ENCODE results near the gene EHMT1. TPM values are rescaled to one million over a fixed set of nuclear protein-coding genes. Genes with fewer than 3 reads are reported as not detected.
A peak's percentile ranks its signal among the peaks of the same experiment; 100 is the strongest.

Gene EHMT1
- total RNA-seq, 1 donor from 2014 or later = 48.0 TPM

DNA sequence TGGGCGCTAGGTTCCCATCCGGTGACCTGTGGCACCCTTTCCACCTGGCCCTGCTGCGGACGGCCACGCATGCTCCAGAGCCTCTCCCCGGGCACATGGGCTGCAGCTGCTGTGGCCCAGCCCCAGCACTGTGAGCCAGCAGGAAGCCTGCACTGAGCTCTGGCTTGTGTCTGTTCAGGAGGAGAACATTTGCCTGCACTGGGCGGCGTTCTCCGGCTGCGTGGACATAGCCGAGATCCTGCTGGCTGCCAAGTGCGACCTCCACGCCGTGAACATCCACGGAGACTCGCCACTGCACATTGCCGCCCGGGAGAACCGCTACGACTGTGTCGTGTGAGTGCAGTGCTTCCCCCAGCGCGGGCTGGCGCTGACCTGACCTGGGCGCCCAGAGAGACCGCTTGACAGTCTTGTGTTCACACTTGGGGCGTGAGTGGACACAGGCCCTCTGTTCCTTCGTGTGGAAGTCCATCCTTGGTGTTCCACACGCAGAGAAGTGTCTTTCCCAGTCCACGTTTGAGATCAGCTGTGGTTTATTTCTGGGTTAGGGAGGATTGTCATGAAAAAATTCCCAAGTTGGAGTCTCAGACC lies 192.6 kb downstream of the EHMT1 start:
- ATAC-seq = no peak

DNA sequence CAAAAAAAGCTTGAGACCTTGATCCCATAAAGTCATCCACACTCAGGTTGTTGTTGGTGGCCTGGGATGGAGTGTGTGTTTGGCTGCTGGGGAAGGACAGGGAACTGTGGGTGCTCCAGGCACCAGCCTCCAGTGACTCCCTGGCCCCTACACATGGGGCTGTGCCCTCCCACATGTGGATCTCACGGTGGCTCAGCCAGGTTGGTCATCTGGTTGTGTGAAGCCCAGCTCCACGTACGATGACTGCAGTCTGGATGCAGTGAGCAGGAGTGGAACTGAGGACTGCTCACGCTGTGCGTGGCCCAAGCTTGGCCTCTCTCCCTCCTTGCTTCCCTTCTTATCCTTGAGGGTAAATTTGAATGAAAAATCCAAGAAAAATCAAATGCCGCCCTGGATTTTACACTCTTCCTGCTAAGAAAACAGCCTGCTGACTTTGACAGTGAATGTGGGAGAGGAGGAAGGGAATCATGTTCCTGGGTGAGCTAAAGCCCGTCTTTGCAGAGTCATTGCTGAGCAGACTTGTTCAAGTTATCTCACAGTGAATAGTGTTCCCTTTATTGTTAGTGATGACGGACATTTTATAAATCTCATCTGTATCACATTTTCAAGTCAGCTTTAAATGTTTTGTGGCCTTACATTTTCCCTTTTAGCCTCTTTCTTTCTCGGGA lies 193.7 kb downstream of the EHMT1 start:
- ATAC-seq = no peak

DNA sequence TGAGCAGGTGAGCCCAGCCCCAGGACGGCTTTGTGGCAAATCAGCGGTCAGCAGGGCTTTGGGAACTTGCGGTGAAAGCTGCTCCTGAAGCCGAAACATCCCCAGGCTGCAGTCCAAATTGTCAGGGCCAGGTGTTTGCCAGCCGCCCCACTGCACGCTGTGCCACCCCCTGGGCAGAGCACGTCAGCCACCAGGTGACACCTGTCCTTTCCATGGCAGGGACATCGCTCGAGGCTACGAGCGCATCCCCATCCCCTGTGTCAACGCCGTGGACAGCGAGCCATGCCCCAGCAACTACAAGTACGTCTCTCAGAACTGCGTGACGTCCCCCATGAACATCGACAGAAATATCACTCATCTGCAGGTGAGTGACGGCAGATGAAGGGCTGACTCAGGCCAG lies 194.4 kb downstream of the EHMT1 start:
- ATAC-seq = no peak

DNA sequence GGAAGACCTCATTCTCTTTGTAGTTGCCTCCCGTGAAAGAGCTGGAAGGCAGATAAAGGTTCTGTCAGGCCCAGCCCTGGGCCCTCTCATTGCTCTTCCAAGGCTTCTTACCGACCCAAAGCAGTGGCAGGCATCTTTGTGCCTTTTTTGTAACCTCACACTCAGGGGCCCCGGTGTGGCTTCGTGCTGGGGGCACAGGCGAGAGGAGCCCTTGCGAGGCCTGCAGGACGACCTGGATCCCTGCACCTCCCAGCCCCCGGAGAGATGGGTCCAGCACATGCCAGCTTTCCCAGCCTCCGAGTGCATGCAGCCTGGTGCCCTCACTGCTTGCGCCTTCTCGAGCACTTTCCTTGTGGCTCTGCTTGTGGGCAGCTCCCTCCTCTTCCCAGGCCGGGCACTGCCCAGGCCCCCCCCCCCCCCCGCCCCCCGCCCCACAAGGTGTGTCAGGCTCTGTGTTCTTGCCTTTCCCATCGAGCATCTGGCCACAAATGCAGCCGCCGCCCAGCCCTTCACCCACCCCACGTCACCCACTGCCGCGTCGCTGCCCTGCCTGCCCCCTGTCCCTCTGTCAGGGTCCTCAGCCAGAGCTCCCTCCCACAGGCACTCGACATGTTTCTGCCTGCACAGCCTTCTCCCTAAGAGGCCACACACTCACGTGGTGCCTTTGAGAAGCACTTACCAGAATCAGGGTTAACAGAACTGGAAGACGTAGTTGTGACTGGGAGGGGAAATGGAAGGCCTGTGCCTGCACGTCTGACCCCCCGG lies 195.0 kb downstream of the EHMT1 start:
- ATAC-seq = peak; percentile 88

DNA sequence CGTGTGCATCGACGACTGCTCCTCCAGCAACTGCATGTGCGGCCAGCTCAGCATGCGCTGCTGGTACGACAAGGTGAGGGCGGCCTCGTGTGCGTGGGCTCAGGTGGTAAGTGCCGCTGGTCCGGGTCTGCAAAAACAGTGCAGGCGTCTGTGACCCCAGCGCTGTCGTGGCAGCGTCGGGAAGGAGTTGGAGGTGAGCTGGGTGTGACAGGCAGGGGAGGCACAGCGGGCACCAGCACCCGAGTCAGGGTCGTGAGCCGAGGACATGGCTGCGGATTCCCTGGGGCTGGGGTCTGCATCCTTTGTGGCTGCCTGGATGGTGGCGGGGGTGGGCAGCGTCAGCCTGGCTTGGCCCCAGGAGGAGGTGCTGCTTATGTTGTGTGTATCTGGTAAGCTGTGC lies 195.6 kb downstream of the EHMT1 start:
- ATAC-seq = no peak

DNA sequence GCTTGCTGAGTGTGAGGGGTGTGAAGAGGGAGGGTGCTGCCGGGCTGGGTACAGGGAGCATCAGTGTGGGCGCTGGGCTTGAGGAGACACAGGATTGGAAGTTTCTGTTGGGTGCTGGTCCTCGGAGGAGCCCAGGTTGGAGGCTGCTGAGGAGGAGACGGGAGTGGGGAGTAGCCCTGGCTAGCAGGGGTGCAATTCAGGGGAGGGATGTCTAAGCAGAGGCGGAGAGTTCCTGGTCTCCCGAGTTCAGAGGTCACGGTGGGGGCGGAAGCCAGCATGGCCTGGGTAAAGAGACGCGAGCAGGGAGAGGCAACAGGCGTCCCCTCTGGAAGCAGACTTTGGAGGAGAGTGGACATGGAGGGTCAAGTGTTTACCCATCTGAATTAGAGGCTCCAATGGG lies 196.0 kb downstream of the EHMT1 start:
- ATAC-seq = no peak

DNA sequence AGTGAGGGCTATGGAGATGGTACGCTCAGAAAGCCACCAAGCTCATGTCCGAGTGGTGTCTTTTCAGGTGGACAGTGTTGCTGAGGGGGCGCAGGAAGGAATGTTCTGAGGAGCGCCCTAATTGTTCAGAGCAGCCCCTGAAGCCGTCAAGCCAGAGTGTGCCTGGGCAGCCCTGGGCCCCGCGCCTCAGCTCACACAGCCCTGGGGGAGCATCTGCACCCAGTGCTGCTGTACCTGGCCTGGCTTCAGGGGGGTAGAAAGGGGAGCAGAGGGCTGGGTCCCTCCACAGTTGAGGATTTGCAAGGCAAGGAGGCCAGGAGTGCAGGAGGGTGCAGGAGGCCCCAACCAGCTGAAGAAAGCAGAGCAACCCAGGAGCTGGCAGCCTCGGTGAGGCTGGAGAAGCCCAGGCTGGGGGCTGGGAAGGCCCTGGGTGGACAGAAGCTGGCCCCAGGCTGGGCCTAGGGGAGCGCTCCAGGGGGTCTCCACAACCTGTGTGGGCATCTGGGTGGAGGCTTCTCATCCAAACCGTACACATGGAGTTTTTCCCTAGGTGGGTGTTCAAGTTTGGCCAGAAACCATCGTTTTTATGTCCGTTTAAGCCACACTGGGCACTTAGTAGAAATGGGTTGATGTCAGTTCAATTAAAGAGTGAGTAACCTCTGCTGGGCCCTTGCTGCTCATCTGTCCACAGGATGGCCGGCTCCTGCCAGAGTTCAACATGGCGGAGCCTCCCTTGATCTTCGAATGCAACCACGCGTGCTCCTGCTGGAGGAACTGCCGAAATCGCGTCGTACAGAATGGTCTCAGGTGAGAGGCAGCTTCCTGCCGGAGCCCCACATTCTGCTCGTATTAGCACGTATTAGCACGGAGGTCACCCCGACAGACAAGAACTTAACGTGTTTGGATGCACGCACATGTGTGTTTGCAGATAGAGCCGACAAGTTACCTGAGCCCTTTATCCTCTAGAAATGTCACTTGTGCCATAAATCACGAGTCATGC lies 196.8 kb downstream of the EHMT1 start:
- ATAC-seq = no peak

DNA sequence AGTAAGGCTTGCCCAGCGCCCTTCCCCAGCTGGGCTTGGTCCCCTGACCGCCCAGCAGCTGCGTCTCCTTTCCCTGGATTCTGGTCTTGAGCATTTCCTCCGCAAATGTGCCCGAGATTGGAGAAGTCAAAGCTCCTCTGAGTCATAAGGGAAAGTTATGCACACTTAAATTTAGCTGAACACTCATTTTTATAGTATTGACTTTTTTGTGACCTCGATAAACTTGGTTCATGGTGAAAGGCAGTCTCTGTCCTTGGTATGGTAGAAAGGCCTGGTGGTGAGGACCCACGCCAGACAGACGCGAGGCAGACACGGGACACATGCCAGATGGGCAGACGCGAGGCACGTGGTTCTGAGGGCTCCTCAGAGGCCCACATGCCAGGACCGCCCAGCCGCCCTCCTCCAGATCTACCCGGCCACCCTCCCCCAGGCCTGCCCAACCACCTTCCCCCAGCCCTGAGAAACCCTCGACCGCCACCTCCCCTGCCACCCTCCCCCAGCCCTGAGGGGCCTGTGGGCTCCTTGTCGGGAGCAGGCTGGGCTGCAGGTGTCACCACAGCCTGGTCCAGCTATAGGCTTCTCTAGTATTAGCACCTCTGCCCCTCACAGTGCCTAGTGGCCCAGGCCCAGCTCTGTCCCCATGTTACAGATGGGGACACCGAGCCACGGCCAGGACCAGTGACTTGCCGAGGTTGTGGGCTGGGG lies 197.9 kb downstream of the EHMT1 start:
- ATAC-seq = no peak

DNA sequence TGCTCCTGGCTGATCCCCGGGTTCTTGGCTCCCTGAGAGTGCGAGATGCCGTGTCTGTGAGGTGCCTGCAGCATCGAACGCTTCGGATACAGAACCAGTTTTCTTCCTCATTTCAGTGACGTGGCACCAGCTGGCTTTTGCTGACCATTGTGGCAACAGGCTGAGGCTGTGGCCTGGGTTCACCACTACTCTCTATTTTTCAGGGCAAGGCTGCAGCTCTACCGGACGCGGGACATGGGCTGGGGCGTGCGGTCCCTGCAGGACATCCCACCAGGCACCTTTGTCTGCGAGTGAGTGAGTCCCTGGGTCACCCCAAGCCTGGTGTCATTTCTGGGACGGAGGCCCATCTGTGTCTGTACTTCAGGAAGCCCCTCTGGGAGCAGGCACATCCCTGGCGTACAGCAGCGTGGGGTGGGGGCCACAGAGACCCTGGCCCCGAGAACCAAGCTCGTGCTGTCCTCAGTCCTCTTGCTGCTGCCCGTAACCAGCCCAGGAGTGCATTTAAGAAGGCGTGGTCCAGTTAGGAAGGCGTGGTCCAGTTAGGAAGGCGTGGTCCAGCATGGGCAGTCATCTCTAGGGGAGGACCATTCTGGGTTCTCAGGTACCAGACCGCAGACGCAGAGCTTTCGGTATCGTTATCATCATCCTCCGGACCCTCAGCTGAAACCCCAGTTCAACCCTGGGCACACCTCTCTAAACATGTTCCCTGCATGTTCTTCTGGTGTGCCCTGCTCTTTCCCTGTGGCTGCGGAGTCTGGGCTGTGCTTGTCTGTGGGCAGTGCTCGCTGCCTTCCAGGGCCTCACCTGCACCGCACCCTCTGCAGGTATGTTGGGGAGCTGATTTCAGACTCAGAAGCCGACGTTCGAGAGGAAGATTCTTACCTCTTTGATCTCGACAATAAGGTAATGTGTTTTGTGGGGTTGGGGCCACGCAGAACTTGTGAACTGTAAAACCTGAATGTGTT lies 198.7 kb downstream of the EHMT1 start:
- no peak for ATAC-seq

DNA sequence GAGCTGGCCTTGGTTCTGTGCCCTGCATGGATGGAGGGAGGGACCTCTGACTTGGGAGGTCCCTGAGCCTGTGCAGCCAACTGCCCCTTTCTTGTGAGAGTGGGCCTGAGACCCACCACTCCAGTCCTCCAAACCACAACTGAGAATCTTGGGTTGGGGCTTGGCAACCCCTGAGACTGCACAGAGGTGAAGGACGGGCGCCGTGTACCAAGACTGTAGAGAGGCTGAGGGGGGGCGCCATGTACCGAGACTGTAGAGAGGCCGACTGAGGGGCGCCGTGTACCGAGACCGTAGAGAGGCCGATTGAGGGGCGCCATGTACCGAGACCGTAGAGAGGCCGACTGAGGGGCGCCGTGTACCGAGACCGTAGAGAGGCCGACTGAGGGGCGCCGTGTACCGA lies 199.5 kb downstream of the EHMT1 start:
- ATAC-seq = no peak

DNA sequence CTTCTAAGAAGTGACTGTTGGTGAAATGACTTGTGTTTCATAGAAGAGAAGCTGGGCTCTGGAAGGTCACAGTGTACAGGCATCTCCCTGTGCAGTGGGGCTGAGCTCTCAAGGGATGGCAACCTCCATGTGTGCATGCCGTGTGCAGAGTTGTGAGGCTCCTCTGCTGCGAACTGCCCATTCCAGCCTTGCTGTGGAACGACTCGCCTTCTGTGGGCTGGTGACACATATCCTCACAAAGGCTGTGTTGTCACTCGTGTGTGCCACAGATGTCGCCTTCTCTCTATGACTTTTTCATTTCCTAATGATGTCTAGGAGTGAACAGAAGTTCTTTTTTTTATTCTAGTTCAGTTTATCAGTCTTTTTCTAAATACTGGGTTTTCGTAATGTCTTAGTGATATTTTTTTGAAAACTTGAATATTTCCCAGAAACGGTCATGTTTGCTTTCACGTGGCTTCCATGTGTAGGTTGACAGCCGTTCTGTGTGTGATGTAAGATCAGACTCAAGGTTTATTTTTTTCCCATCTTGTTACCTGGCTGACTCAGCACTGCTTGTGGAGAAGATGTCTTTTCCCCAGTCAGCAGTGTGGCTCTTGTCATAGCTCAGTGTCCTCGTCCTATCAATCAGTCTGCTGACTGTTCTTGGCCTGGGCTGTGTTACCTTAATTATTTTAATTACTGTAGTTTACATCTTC lies 201.5 kb downstream of the EHMT1 start:
- ATAC-seq = peak; percentile 19

DNA sequence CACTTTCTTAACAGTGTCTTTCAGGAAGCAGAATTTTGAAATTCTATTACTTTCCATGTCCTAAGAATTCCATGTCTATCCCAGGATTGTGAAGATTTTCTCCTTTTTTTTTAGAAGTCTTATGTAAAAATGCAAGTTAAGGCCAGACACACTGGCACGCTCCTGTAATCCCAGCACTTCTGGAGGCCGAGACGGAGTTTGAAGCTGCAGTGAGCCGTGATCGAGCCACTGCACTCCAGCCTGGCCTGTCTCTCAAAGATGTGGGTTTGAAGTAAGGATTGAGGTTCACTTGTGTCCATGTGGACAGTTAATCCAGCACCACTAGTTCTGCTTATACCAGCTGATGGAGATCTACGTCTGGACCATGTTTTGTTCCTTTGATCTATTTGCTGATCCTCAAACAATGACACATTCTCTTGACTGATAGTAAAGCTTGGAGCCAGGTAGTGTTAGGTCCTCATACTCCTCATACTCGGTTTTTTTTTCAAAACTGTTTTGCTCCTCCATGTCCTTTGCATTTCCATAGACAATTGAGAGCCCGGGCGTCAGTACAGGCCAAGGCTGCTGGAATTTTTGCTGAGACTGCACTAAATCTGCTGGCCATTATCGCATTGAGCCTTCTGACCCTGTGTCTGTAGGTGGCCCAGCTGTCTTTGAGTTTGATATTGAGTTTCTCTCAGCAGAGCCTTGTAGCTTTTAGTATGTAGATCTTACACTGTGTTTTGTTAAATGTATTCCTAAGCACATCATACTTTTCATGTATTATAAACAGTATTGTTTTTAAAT lies 205.4 kb downstream of the EHMT1 start:
- no peak for ATAC-seq

DNA sequence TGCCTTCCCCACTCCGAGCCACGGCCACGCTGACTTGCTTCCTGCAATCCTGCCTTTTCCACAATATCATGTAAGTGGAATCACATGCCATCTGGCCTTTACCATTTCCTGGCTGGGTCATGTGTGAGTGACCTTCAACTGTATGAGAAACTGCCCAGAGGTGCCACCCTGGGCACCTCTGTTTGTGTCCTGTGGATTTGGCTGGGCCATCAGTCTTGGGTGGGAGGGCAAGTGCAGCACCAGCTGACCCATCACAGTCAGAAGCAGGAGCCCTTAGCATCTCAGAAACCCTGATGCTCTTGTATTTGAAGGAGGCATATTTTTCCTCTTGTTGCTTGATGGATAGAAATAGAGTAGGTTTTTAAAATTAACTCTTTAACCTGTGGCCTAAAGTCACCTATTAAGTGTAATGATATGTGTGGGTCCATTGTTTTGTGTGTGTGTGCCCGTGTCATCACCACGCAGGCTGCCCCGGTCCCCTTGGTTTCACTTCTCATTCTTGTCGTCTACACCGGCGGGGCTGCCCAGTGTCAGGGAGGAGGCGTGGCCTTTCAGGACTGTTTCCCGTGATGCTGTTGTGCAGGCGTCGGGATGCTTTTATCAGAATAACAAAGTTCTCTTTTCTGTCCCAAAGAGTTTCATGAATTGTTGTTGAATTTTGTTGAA lies 206.7 kb downstream of the EHMT1 start:
- no peak for ATAC-seq

DNA sequence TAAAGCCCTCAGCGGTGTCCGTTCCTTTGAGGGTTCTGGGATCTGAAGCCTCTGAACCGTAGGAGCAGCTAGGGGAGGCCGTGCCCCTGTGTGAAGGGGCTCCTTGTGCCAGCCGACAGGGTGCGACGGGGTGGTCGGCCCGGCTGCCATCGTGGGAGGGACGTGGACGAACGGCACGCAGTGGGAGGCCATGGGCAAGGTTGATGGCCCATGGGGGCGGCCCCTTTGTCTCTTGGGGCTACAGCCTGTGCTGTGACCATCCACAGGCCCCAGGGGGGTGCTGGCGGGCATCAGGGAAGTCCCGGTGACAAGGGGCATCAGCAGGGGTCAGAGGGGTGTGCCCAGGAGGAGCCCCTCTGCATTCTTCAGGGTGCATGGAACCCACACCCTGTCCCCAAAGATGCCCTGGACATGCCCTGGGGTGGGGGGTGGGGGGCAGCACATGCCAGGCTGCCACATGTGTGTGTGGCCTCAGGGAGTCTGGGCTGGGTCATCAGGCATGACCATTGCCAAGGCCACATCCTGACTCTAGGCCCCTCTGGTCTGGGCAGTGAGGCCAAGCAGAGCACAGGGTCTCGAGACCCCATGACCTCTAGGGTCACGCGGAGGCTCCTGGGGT lies 209.2 kb downstream of the EHMT1 start:
- no peak for ATAC-seq

DNA sequence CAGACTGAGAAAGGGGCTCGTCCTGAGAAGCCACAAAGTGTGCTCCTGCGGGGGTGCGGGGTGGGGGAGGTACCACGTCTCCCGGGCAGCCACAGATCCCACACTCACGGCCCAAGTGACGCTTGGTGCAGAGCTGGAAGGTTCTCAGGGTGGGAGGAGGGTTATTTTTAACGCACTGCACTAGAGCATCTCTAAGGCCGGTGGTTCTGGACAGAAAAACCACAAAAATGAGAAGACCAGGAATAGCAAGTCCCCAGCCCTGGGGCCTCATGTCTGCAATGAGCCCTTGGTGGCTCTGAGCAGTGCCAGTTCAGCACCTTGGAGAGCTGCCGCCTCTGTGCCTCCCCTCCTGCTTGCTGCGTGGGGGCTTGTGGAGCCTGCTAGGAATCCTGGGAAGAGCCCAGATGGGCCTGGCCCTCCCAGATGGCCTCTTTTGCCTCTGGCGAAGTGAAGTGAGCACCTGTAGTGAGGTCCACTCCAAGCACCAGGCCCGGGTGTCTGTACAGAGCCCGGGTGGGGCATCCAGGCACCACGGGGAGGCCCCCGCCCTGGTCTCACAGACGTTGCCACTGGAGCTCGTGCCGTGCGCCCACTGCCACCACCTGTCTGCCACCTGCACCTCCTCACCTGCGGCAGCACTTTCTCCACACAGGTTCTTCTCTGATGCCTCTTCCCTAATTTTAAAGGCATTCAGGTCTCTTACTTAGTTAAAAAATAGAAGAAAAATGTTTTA lies 209.9 kb downstream of the EHMT1 start:
- peak; percentile 16 for ATAC-seq

DNA sequence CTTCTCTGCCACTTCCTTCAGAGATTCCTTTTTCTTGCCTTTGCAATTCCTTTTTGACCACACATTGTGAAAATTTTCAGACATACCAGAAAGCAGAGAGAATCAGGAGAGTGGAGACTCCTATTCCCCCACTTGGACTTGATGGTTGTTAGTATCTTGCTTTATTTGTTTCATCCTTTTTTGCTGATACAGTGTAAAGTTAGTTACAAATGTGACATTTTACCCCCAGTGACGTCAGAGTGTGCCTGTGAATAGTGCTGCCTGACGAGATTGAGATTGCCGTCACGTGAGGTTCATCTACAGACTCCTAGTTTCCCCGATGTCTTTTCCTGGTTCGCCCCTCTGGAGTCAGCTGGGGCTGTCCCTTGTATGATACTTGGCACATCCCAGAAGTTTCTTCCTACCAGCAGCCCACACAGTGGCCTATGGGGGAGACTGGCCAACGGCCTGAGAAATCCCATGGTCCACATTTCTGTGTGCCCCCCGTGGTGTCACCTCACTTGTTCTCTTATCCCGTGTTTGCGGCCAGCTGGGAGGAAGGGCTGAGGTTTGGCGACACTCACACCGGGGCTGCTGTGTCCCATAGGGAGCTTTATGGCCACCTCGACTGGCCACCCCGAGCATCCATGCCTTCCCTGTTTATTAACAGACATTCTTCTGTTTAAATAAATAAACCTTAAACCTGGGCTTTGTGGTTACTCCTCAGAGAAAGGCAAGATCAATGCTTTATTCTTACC lies 210.6 kb downstream of the EHMT1 start:
- ATAC-seq = no peak

DNA sequence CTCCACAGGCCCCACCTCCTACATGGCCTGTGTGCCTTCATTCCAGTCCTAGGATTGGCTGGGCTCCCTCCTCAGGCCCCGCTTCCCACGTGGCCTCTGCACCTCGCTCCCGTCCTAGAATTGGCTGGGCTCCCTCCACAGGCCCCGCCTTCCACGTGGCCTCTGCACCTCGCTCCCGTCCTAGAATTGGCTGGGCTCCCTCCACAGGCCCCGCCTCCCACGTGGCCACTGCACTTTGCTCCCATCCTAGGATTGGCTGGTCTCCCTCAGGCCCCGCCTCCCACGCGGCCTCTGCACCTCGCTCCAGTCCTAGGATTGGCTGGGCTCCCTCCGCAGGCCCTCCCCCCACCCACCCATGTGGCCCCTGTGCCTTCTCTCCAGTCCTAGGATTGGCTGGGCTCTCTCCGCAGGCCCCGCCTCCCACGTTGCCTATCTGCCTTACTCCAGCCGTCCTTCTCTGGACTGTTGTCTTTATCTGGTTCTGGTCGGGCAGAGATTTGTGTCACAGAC lies 213.4 kb downstream of the EHMT1 start:
- ATAC-seq = no peak

All from esophagus mucosa (tissue), 1 donor.